ENCODE results near the gene PLSCR2. TPM values are rescaled to one million over a fixed set of nuclear protein-coding genes. Genes with fewer than 3 reads are reported as not detected.

PLSCR2 gene
- total RNA-seq, 1 experiment from 2014 or later, result not detected

DNA sequence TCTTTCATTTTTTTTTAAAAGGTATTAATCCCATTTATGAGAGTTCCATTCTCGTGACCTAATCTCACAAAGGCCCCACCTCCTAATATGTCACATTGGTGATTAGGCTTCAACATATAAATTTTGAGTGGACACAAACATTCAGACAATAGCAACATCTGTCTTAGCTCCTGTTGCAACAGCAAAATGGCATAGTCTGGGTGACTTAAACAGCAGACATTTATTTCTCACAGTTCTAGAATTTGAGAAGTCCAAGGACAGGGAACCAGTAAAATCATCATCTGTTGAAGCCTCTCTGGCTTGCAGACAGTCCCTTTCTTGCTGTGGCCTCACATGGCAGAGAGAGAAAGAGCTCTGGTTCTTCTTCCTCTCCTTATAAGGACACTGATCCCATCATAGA, 3.2 kb upstream of the PLSCR2 start:
- Histone ChIP-seq H3K4me1 (ENCODE audit: control insufficient read depth in 1 of 2, insufficient read depth in 2 of 2, low read length in 2 of 2) (no peaks in the 10 kb centered on the region), H3K9me2 (ENCODE audit: insufficient read depth) (no peaks in the 10 kb centered on the region), H3K4me3 (replicated peaks in 1 of 2; ENCODE audit: low read depth in 1 of 2, low read length in 2 of 2) (no peak overlapping the region), H3K9me3 (ENCODE audit: control insufficient read depth in 1 of 2, insufficient read depth in 1 of 2, low read depth in 1 of 2, low read length in 2 of 2) (no peaks in the 10 kb centered on the region), H3K27me3 (ENCODE audit: insufficient read depth, low read length) (no peaks in the 10 kb centered on the region), H4K20me1 (ENCODE audit: insufficient read depth) (no peaks in the 10 kb centered on the region), H2AFZ (ENCODE audit: low read depth, low read length, poor library complexity, severe bottlenecking) (no peak overlapping the region), H3K27ac (ENCODE audit: low read depth, low read length) (no peak overlapping the region), H3K9ac (ENCODE audit: low read length) (no peak overlapping the region), H3K36me3 (ENCODE audit: control insufficient read depth in 1 of 2, insufficient read depth in 2 of 2, low read length in 2 of 2) (no peaks in the 10 kb centered on the region), H3K79me2 (ENCODE audit: insufficient read depth, low read length) (no peaks in the 10 kb centered on the region), H3K4me2 (ENCODE audit: low read length) (no peak overlapping the region)
- no TSS peak for BruUV-seq (replicated peaks)
- RAD21 ChIA-PET (ENCODE audit: low non-redundant PET in 1 of 2, low total read pairs in 2 of 2, uncharacterized antibody in 2 of 2, unreplicated experiment in 2 of 2), result no interaction called here
- no peak for ATAC-seq
- no peak for DNase-seq (ENCODE audit: low read depth, low spot score)
- CTCF ChIA-PET, result no interaction called here
- TF ChIP-seq, protein P1, sequence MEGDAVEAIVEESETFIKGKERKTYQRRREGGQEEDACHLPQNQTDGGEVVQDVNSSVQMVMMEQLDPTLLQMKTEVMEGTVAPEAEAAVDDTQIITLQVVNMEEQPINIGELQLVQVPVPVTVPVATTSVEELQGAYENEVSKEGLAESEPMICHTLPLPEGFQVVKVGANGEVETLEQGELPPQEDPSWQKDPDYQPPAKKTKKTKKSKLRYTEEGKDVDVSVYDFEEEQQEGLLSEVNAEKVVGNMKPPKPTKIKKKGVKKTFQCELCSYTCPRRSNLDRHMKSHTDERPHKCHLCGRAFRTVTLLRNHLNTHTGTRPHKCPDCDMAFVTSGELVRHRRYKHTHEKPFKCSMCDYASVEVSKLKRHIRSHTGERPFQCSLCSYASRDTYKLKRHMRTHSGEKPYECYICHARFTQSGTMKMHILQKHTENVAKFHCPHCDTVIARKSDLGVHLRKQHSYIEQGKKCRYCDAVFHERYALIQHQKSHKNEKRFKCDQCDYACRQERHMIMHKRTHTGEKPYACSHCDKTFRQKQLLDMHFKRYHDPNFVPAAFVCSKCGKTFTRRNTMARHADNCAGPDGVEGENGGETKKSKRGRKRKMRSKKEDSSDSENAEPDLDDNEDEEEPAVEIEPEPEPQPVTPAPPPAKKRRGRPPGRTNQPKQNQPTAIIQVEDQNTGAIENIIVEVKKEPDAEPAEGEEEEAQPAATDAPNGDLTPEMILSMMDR (IDR thresholded peaks at IDR 0.05 in 2 of 3, conservative IDR thresholded peaks at IDR 0.05 in 1 of 3; ENCODE audit: borderline replicate concordance in 1 of 3, insufficient read depth in 1 of 3, low read depth in 2 of 3, low read length in 2 of 3), result no peak
- TF ChIP-seq POLR2AphosphoS5 (IDR thresholded peaks at IDR 0.05; ENCODE audit: low read depth, low read length), result no peak
- no peak for TF ChIP-seq EZH2phosphoT487 (IDR thresholded peaks at IDR 0.05; ENCODE audit: borderline replicate concordance)
- no peak for TF ChIP-seq SRF (IDR thresholded peaks at IDR 0.05; ENCODE audit: low read depth)
- TF ChIP-seq, protein P2, sequence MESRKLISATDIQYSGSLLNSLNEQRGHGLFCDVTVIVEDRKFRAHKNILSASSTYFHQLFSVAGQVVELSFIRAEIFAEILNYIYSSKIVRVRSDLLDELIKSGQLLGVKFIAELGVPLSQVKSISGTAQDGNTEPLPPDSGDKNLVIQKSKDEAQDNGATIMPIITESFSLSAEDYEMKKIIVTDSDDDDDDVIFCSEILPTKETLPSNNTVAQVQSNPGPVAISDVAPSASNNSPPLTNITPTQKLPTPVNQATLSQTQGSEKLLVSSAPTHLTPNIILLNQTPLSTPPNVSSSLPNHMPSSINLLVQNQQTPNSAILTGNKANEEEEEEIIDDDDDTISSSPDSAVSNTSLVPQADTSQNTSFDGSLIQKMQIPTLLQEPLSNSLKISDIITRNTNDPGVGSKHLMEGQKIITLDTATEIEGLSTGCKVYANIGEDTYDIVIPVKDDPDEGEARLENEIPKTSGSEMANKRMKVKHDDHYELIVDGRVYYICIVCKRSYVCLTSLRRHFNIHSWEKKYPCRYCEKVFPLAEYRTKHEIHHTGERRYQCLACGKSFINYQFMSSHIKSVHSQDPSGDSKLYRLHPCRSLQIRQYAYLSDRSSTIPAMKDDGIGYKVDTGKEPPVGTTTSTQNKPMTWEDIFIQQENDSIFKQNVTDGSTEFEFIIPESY (IDR thresholded peaks at IDR 0.05; ENCODE audit: extremely low read depth, insufficient replicate concordance, low read length), result no peak
- no peak for TF ChIP-seq ELF1 (IDR thresholded peaks at IDR 0.05; ENCODE audit: borderline replicate concordance, low read depth)
- POLR2A ChIA-PET, result no interaction called here
- intact Hi-C loops (cut with micrococcal nuclease), result no loop called here
